Measurements from ENCODE around the gene POMT1.
A peak's percentile ranks its signal among the peaks of the same experiment; 100 is the strongest.

POMT1 gene

DNA sequence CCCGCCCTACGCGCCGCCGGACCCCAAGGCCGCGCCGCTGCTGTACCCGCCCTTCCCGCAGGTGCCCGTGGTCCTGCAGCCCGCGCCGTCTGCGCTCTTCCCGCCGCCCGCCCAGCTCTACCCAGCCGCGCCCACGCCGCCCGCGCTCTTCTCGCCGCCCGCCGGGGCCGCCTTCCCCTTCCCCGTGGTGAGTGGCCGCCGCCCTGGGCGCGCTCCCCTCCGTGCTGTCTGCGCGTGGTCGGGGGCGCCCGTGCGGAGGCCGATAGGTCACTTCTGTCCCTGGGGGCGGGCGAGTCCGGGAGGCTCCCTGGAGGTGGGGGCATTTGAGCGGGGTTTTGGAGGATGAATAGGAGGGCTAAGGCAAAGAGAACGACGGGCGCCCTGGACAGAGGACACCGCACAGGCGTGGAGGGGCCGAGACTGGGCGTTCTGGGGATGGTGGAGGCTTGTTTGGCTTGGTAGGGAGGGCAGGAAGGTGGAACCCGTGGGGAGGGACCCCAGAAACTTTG lies 52.2 kb downstream of the POMT1 start:
- no peak for DNase-seq

DNA sequence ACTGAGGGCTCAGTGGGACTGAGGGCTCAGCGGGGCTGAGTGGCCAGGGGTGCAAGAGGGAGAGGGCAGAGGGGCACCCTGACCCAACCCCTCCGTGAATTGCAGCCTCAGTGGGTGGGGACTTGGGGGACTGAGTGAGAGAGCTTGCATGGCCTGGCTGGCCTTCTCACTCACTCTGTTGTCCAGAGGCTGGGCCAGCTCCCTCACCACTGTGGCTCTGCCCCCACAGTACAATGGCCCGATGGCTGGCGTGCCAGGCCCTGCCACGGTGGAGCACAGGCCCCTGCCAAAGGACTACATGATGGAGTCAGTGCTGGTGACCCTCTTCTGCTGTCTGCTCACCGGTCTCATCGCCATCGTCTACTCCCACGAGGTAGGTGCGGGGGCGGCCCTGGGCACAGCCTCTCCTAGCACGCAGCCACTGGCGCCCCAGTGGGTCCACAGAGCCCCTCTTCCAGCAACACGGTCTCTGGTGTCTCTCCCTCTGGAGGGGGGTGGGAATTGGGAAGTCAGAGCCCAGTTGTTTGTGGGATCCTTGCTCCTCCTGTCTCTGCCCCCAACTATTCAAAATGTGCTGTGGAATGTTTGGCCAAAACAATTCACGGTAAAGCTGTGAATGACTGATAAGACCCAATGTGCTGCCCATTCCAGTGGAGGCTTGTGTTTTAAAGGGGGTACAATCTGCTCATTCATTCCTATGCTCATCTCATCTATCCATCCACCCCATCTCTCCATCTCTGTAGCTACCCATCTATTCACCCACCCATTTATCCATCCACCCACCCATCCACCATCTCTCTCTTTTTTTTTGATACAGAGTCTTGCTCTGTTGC lies 53.3 kb downstream of the POMT1 start:
- DNase-seq: no peak

DNA sequence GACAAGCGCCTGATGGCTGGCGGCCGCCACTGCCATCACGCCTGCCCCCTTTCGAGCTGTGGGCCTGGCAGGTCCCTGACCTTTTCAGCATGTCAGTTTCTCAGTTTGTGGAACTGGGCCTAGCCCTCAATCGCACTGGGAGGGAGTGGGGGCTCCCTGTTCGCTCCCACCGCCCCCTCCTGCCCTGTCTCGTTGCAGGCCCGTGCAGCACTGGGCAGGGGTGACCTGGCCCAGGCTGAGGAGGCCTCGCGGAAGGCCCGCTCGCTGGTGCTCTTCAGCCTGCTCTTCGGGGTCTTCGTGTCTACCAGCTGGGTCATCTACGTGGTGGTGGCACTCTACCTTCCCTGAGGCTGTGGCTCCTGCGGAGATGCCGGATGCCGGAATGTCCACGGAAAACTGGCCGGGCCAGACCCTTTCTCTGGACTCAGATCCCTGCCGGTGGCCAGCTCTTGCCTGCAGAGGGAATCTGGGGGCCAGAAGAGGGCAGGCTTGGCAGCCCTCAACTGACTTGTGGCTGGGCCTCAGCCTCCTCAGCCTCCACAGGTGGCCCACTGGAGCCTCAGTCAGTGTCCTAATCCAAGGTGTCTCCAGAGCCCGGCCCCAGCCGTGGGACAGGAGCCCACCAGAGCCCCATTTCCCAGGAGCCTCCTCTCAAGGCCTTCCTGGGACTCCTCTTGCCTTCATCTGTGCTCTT lies 55.3 kb downstream of the POMT1 start:
- no peak for DNase-seq

DNA sequence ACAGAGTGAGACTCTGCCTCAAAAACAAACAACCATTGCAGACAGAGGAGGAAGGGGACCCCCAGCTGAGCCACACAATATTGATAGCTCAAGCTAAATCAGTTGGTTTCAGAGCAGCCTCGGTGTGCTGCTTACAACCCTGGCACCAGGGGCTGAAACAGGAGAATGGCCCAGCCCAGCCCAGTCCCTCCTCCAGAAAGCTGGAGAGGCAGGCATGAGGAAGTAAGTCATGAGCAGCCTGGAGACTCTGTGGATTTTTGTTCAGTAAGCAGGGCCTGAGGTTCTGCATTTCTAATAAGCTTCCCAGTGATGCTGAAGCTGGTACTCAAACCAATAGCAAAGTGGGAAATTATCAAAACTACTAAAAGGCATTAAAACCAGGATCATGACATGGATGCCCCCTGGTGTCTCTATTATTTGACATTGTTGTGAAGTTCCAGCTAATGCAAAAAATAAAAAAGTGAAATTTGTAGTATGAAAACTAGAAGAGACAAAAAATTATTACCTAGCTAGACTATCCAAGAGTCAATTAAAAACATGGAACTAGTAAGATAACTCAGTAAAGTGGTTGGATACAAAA lies 56.8 kb downstream of the POMT1 start:
- peak; percentile 59 to 81 (median 73) for DNase-seq

DNA sequence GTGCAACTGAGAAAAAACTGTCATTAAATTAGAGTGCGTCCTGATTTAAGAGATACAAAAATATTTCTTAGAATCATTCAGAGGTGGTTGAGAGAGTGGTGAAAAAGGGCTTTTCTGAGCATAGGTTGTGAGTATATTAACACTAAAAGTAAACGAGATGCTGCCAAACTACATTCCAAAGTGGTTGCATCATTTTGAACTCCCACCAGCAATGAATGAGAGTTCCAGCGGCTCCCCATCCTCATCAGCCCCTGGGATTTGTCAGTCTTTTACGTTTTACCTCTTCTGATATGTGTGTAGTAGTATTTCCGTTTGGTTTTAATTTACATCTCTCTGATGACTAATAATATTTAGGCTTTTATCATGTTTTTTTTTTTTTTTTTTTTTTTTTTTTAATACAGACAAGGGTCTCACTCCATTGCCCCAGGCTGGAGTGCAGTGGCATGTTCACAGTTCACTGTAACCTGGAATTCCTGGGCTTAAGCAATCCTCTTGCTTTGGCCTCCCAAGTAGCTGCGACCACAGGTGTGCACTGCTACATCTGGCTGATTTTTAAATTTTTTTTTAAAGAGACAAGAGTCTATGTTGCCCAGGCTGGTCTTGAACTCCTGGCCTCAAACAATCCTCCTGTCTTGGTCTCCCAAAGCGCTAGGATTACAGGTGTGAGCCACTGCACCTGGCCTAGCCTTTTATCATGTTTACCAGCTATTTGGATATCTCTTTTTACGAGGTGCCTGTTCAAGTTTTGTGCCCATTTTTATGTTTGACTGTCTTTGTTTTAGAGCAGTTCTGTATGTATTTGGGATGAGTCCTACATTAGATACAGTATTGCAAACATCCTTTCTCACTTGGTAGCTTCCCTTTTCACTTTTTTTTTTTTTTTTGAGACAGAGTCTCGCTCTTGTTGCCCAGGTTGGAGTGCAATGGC lies 59.6 kb downstream of the POMT1 start:
- DNase-seq: no peak

DNA sequence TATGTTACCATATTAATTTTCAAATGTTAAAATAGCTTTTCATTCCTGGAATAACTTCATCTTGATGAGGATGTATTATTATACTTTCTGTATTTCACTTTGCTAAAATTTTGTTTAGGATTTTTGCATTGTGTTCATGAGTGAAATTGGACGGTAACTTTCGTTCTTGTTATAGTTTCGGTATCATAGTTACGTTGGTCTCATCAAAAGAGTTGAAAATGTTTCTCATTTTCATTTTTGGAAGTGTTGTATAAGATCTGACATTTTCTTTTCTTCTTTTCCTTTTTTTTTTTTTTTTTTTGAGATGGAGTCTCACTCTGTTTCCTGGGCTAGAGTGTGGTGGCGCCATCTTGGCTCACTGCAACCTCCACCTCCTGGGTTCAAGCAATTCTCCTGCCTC lies 62.7 kb downstream of the POMT1 start:
- no peak for DNase-seq

DNA sequence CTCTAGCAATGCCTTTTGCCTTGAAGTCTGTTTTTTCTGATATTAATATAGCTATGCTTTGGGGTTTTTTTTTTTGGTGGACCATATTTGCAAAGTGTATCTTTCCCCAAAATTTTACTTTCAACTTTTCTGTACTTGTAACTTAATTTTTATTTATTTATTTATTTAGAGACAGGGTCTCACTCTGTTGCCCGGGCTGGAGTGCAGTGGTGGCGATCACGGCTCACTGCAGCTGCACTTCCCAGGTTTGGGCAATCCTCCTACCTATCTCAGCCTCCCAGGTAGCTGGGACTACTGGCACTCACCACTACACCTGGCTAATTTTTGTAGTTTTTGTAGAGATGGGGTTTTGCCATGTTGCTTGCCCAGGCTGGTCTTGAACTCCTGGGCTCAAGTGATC lies 63.4 kb downstream of the POMT1 start:
- no peak for DNase-seq

DNA sequence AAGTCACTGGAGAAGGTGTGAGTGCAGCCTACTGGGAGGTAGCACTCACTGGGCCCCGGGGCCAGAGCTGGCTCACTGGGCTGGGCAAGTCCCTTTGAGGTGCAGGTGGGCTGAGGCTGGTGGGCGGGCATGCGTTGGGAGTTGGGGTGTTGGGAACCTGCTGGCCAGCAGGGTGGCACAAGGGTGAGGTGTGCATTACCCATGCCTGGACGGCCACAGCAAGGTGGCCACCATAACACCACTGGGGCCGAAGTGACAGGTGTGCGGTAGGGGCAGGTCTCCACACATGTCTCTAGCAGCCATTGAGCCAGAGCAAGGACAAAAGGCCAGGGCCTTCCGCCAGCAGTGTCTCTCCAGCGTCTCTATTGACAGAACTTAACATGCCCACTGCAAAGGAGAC lies 65.2 kb downstream of the POMT1 start:
- no peak for DNase-seq
